OCI-LY7 (cell line): ENCODE data around the gene NXN. TPM values are rescaled to one million over a fixed set of nuclear protein-coding genes. Genes with fewer than 3 reads are reported as not detected.

ENCODE experiments used
- BruUV-seq: library from RNA; stranded (reverse); fragments of 400-500 nt; replicated peaks from 2 replicates; lab custom pipeline; 2021; lab: Mats Ljungman, UMichigan
- CTCF ChIA-PET: fragments of 300-600 bp; sonication (Branson Sonifier 250); formaldehyde crosslinking; loops from one replicate; lab custom pipeline; 2022; ENCODE audit warnings: antibody characterized with exemption; ENCODE audit not compliant: unreplicated experiment; lab: Charles Lee
- POLR2A ChIA-PET: fragments of 300-600 bp; sonication (Branson Sonifier 250); formaldehyde crosslinking; loops from one replicate; lab custom pipeline; 2022; ENCODE audit warnings: antibody characterized with exemption; lab: Charles Lee
- DNase-seq: peaks from one replicate; pipeline ENCODE4 v3.0.0-alpha.2; 2015; ENCODE audit warnings: low spot score
- H2AFZ ChIP-seq: fragments of 200-600 bp; sonication (generic), shearing (Covaris generic); 2 replicates; pipeline ENCODE4 v1.6.1; 2014; ENCODE audit warnings: mild to moderate bottlenecking, antibody characterized with exemption, low read length, moderate library complexity
- H3K27ac ChIP-seq: fragments of 200-600 bp; sonication (generic); 2 replicates; pipeline ENCODE4 v1.5.1; 2014; ENCODE audit warnings: mixed run types, low read depth, mild to moderate bottlenecking, moderate library complexity, low read length, inconsistent platforms; ENCODE audit not compliant: poor library complexity, severe bottlenecking
- H3K36me3 ChIP-seq: fragments of 200-600 bp; sonication (generic); 2 replicates; pipeline ENCODE4 v1.6.1; 2014; ENCODE audit warnings: mild to moderate bottlenecking, antibody characterized with exemption, low read length, moderate library complexity, mixed read lengths; ENCODE audit not compliant: insufficient read depth
- H3K4me1 ChIP-seq: fragments of 200-600 bp; sonication (generic); 2 replicates; pipeline ENCODE4 v1.5.1; 2014; ENCODE audit warnings: mild to moderate bottlenecking, low read length; ENCODE audit not compliant: insufficient read depth, poor library complexity, severe bottlenecking
- H3K4me2 ChIP-seq: fragments of 200-600 bp; sonication (generic); 2 replicates; pipeline ENCODE4 v1.6.1; 2014; ENCODE audit warnings: mild to moderate bottlenecking, low read length
- H3K4me3 ChIP-seq: fragments of 200-600 bp; sonication (generic); 2 replicates; pipeline ENCODE4 v1.5.1; 2014; ENCODE audit warnings: mild to moderate bottlenecking, low read depth, low read length; ENCODE audit not compliant: poor library complexity, severe bottlenecking
- H3K79me2 ChIP-seq: fragments of 200-600 bp; sonication (generic); 2 replicates; pipeline ENCODE4 v1.6.1; 2016; ENCODE audit warnings: low read depth, mild to moderate bottlenecking, low read length, moderate library complexity, mixed read lengths; ENCODE audit not compliant: insufficient read depth
- H3K9me2 ChIP-seq: fragments of 200-600 bp; sonication (generic); 2 replicates; pipeline ENCODE4 v1.6.1; 2016; ENCODE audit warnings: mild to moderate bottlenecking, low read length, mixed read lengths; ENCODE audit not compliant: insufficient read depth
- H3K9me3 ChIP-seq: fragments of 200-600 bp; sonication (generic); 2 replicates; pipeline ENCODE4 v1.6.1; 2014; ENCODE audit warnings: mild to moderate bottlenecking, mixed run types, low read length, mixed read lengths
- H4K20me1 ChIP-seq: fragments of 200-600 bp; sonication (generic); 2 replicates; pipeline ENCODE4 v1.6.1; 2014; ENCODE audit warnings: mild to moderate bottlenecking, antibody characterized with exemption, low read length, moderate library complexity, mixed read lengths; ENCODE audit not compliant: insufficient read depth
- EZH2phosphoT487 ChIP-seq: fragments of 200-600 bp; sonication (generic); IDR thresholded peaks from 2 replicates; pipeline ENCODE4 v1.6.1; 2018; ENCODE audit warnings: low read depth, borderline replicate concordance, mild to moderate bottlenecking, mixed run types, antibody characterized with exemption, low read length, moderate library complexity, mixed read lengths
- intact Hi-C: fragments of 100-400 bp; cut with micrococcal nuclease; formaldehyde crosslinking; loops from one replicate; pipeline ENCODE4 v1.10.0; 2022; ENCODE audit not compliant: unreplicated experiment
- total RNA-seq, 2 experiments: library from RNA; depleted of rRNA in 1 of 2; stranded (reverse); fragments of >200 nt in 1 of 2; shearing (Covaris generic) in 1 of 2; gene quantifications; 2 replicates each; pipeline ENCODE4 v1.2.3, GENCODE V29; 2014 to 2022
- TF ChIP-seq, protein P1 (sequence below): fragments of 200-600 bp; sonication (generic); conservative IDR thresholded peaks from 2 replicates; pipeline ENCODE4 v1.5.1; 2014; ENCODE audit warnings: mild to moderate bottlenecking, antibody characterized with exemption, low read length, moderate library complexity, mixed read lengths

Gene NXN
- total RNA-seq, 2 experiments from 2014 or later: 1.3 to 2.8 TPM

DNA sequence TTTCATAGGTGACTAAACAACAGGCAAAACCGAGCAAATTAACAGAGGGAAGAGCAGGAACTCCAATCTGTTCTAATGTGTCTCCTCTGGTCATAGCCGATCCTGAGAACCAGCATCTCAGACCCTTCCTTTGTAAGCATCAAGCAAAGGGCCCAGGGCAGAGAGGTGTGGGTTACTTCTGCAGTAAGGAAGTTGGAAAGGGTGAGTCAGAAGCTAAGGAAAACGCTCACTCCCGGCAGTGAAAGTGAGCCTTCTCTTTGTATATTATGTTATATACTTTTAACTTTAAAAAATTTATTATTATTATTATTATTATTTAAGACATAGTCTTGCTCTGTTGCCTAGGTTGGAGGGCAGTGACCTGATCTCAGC lies 119.8 kb downstream of the NXN start:
- DNase-seq: no peak
- ChIA-PET CTCF (no interaction called here), POLR2A (no interaction called here)
- Histone ChIP-seq H2AFZ (no peak overlapping the region), H3K9me3 (no peaks in the 10 kb centered on the region), H3K4me1 (no peaks in the 10 kb centered on the region), H3K79me2 (no peaks in the 10 kb centered on the region), H4K20me1 (no peaks in the 10 kb centered on the region), H3K36me3 (no peaks in the 10 kb centered on the region), H3K27ac (no peak overlapping the region), H3K4me2 (no peak overlapping the region), H3K4me3 (no peak overlapping the region), H3K9me2 (no peaks in the 10 kb centered on the region)
- BruUV-seq: no TSS peak
- intact Hi-C loops: no loop called here
- TF ChIP-seq, protein P1, sequence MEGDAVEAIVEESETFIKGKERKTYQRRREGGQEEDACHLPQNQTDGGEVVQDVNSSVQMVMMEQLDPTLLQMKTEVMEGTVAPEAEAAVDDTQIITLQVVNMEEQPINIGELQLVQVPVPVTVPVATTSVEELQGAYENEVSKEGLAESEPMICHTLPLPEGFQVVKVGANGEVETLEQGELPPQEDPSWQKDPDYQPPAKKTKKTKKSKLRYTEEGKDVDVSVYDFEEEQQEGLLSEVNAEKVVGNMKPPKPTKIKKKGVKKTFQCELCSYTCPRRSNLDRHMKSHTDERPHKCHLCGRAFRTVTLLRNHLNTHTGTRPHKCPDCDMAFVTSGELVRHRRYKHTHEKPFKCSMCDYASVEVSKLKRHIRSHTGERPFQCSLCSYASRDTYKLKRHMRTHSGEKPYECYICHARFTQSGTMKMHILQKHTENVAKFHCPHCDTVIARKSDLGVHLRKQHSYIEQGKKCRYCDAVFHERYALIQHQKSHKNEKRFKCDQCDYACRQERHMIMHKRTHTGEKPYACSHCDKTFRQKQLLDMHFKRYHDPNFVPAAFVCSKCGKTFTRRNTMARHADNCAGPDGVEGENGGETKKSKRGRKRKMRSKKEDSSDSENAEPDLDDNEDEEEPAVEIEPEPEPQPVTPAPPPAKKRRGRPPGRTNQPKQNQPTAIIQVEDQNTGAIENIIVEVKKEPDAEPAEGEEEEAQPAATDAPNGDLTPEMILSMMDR: no peak
- no peak for TF ChIP-seq EZH2phosphoT487

DNA sequence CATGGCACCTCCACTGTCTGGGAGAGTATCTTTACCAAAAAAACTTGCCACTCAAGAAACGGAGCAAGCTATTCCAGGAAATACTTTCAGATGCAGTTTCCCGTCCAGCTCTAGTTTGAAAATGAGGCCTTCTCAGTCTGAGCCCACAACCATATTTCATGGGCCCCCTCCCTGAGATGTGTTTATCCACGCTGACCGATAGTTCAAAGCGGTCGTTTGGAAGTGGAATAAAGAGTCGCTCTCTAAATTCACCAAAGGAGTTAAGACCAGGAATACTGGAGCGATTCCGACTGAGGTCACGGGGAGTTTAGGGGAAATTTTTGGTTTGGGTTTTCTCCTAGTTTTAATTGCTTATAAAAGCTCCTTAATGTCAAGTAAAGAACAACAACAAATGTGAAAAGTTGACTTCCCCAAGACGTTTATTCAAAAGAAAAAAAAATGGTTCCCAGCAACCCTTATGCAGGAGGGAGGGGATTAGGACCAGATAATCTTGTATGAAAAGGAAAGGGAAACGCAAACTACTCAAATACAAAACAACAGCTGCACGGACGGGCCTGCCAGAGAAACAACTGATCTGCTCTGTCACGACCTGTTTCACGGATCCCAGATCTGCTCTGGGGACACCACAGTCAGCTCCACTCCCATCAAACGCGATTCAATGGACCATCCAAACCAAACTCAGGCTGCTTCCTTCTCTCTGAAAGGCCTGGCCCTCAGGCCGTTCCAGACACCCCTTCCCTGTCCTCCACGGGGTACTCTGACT lies 120.3 kb downstream of the NXN start:
- ChIA-PET CTCF (no interaction called here), POLR2A (no interaction called here)
- Histone ChIP-seq H3K4me2 (no peak overlapping the region), H3K4me1 (no peaks in the 10 kb centered on the region), H3K9me2 (no peaks in the 10 kb centered on the region), H3K36me3 (no peaks in the 10 kb centered on the region), H4K20me1 (no peaks in the 10 kb centered on the region), H2AFZ (no peak overlapping the region), H3K4me3 (no peak overlapping the region), H3K9me3 (no peaks in the 10 kb centered on the region), H3K79me2 (no peaks in the 10 kb centered on the region), H3K27ac (no peak overlapping the region)
- TF ChIP-seq EZH2phosphoT487: no peak
- TF ChIP-seq, protein P1: no peak
- DNase-seq: no peak
- intact Hi-C loops: no loop called here
- BruUV-seq: no TSS peak

DNA sequence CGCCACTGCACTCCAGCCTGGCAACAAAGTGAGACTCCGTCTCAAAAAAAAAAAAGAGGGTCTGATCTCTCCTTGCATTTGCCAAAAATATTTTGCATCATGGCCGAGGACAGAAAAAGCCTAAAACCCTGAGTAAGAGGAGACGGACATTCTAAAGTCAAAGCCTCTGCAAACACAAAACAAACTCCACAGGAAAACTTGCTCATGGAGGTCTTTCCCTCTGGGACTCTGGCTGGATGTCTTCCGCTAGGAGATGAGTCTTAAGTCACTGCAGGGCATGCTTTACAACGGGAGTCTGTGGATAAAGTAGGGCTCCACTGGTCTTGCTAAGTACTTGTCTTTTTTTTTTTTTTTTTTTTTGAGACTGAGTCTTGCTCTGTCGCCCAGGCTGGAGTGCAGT lies 123.4 kb downstream of the NXN start:
- intact Hi-C loops: no loop called here
- Histone ChIP-seq H3K4me2 (no peak overlapping the region), H3K27ac (no peak overlapping the region), H3K9me3 (no peaks in the 10 kb centered on the region), H3K9me2 (no peaks in the 10 kb centered on the region), H3K4me1 (no peaks in the 10 kb centered on the region), H4K20me1 (no peaks in the 10 kb centered on the region), H2AFZ (no peak overlapping the region), H3K36me3 (no peaks in the 10 kb centered on the region), H3K79me2 (no peaks in the 10 kb centered on the region), H3K4me3 (no peak overlapping the region)
- ChIA-PET CTCF (no interaction called here), POLR2A (no interaction called here)
- no peak for DNase-seq
- TF ChIP-seq EZH2phosphoT487: no peak
- TF ChIP-seq, protein P1: no peak
- no TSS peak for BruUV-seq
